Measurements from ENCODE around the gene CS.
"Not testable (repeated sequence)": the region's sequence is repeated elsewhere in the genome, so short reads cannot be mapped to it uniquely, and the experiment has no call there.

Gene CS

GRCh38 chr12:56282579-56282978 lies 17.6 kb downstream of the CS start:
- DNase-seq (ENCODE audit: extremely low read depth in 1 of 2, low read depth in 1 of 2): no peak

GRCh38 chr12:56282030-56282429 lies 18.1 kb downstream of the CS start:
- DNase-seq (ENCODE audit: extremely low read depth in 1 of 2, low read depth in 1 of 2): no peak

- DNase-seq (ENCODE audit: extremely low read depth in 1 of 2, low read depth in 1 of 2): no peak
Observed at GRCh38 chr12:56280849-56281248, 19.3 kb downstream of the CS start.

- no peak for DNase-seq (ENCODE audit: extremely low read depth in 1 of 2, low read depth in 1 of 2)
Observed at GRCh38 chr12:56278905-56279304, 21.2 kb downstream of the CS start.

- DNase-seq (ENCODE audit: extremely low read depth in 1 of 2, low read depth in 1 of 2): no peak
Observed at GRCh38 chr12:56274299-56274698, 25.8 kb downstream of the CS start.

- not testable (repeated sequence) for DNase-seq (ENCODE audit: extremely low read depth in 1 of 2, low read depth in 1 of 2)
Observed at GRCh38 chr12:56272468-56272867, 27.7 kb downstream of the CS start.

GRCh38 chr12:56271031-56271430 lies 29.1 kb downstream of the CS start:
- DNase-seq (ENCODE audit: extremely low read depth in 1 of 2, low read depth in 1 of 2): no peak

- DNase-seq (ENCODE audit: extremely low read depth in 1 of 2, low read depth in 1 of 2): no peak
Observed at GRCh38 chr12:56267443-56268071, 32.6 kb downstream of the CS start.

- DNase-seq (ENCODE audit: extremely low read depth in 1 of 2, low read depth in 1 of 2): peak; percentile 67 to 80
Observed at GRCh38 chr12:56266693-56267442, 33.3 kb downstream of the CS start, which contains the start of gene COQ10A. Gene COQ10A, plus strand, starts transcription at chr12:56266942. Its CDS starts 177 bp downstream, at chr12:56267119.

GRCh38 chr12:56266068-56266692 lies 34.0 kb downstream of the CS start:
- not testable (repeated sequence) for DNase-seq (ENCODE audit: extremely low read depth in 1 of 2, low read depth in 1 of 2)

GRCh38 chr12:56262955-56263354 lies 37.2 kb downstream of the CS start:
- not testable (repeated sequence) for DNase-seq (ENCODE audit: extremely low read depth in 1 of 2, low read depth in 1 of 2)

GRCh38 chr12:56261503-56262232 lies 38.5 kb downstream of the CS start:
- no peak for DNase-seq (ENCODE audit: extremely low read depth in 1 of 2, low read depth in 1 of 2)

- no peak for DNase-seq (ENCODE audit: extremely low read depth in 1 of 2, low read depth in 1 of 2)
Observed at GRCh38 chr12:56260921-56261320, 39.2 kb downstream of the CS start.

GRCh38 chr12:56260380-56260779 lies 39.8 kb downstream of the CS start:
- no peak for DNase-seq (ENCODE audit: extremely low read depth in 1 of 2, low read depth in 1 of 2)

GRCh38 chr12:56258820-56259183 lies 41.3 kb downstream of the CS start:
- DNase-seq (ENCODE audit: extremely low read depth in 1 of 2, low read depth in 1 of 2): no peak

- DNase-seq (ENCODE audit: extremely low read depth in 1 of 2, low read depth in 1 of 2): peak; percentile 56 to 66
Observed at GRCh38 chr12:56258068-56258819, 41.9 kb downstream of the CS start, which contains the start of gene ANKRD52. Gene ANKRD52, minus strand, starts transcription at chr12:56258384. Its CDS starts 115 bp downstream, at chr12:56258269.

- no peak for DNase-seq (ENCODE audit: extremely low read depth in 1 of 2, low read depth in 1 of 2)
Observed at GRCh38 chr12:56257491-56258067, 42.6 kb downstream of the CS start.

- no peak for DNase-seq (ENCODE audit: extremely low read depth in 1 of 2, low read depth in 1 of 2)
Observed at GRCh38 chr12:56257071-56257470, 43.1 kb downstream of the CS start.

GRCh38 chr12:56256326-56256960 lies 43.7 kb downstream of the CS start:
- no peak for DNase-seq (ENCODE audit: extremely low read depth in 1 of 2, low read depth in 1 of 2)

GRCh38 chr12:56255671-56256070 lies 44.5 kb downstream of the CS start:
- no peak for DNase-seq (ENCODE audit: extremely low read depth in 1 of 2, low read depth in 1 of 2)
